Upper lobe of left lung (tissue), 4 donors: Measurements from ENCODE around the gene BEX4.
"Not testable (repeated sequence)": the region's sequence is repeated elsewhere in the genome, so short reads cannot be mapped to it uniquely, and the experiment has no call there.

Experiments used
- EP300 ChIP-seq, 4 donors: sonication (generic); formaldehyde crosslinking; IDR thresholded peaks; one replicate each; pipeline ENCODE4 v1.5.1; 2017; ENCODE audit warnings: antibody characterized with exemption in 4 of 4, control low read depth in 2 of 4
- POLR2A ChIP-seq, 4 donors: fragments of 450-650 bp; IDR thresholded peaks; one replicate each; pipeline ENCODE4 v1.5.1; 2016 to 2017; ENCODE audit warnings: antibody characterized with exemption in 4 of 4, mild to moderate bottlenecking in 2 of 4
- POLR2AphosphoS5 ChIP-seq, 2 donors: sonication (generic); formaldehyde crosslinking; IDR thresholded peaks; one replicate each; pipeline ENCODE4 v1.5.1; 2017; ENCODE audit warnings: antibody characterized with exemption in 2 of 2
- TF ChIP-seq, protein P1 (sequence below), 6 experiments: fragments of 450-650 bp in 4 of 6; fragments of 200-600 bp in 2 of 6; sonication (generic) in 2 of 6; IDR thresholded peaks; one replicate each; pipeline ENCODE4 v1.5.1; 2016 to 2019; ENCODE audit warnings: antibody characterized with exemption in 6 of 6

GRCh38 chrX:103235608-103236007 lies 20.7 kb downstream of the BEX4 start:
- TF ChIP-seq, protein P1, sequence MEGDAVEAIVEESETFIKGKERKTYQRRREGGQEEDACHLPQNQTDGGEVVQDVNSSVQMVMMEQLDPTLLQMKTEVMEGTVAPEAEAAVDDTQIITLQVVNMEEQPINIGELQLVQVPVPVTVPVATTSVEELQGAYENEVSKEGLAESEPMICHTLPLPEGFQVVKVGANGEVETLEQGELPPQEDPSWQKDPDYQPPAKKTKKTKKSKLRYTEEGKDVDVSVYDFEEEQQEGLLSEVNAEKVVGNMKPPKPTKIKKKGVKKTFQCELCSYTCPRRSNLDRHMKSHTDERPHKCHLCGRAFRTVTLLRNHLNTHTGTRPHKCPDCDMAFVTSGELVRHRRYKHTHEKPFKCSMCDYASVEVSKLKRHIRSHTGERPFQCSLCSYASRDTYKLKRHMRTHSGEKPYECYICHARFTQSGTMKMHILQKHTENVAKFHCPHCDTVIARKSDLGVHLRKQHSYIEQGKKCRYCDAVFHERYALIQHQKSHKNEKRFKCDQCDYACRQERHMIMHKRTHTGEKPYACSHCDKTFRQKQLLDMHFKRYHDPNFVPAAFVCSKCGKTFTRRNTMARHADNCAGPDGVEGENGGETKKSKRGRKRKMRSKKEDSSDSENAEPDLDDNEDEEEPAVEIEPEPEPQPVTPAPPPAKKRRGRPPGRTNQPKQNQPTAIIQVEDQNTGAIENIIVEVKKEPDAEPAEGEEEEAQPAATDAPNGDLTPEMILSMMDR (IDR thresholded peaks at IDR 0.05) = not testable (repeated sequence)
- not testable (repeated sequence) for TF ChIP-seq EP300, POLR2A, POLR2AphosphoS5 (IDR thresholded peaks at IDR 0.05)
